HG03558 (cell line): ENCODE results near the gene PLA2G3.

Experiments used
- ATAC-seq: cut with Tn5 transposase; IDR thresholded peaks from one replicate; pipeline ENCODE4 v1.9.1; 2021; ENCODE audit warnings: moderate number of reproducible peaks; ENCODE audit not compliant: unreplicated experiment; ENCODE audit errors: extremely low read depth

Gene PLA2G3

GRCh38 chr22:31148953-31149627, 8.8 kb upstream of the PLA2G3 start:
- no peak for ATAC-seq

GRCh38 chr22:31148488-31148887, 8.2 kb upstream of the PLA2G3 start:
- ATAC-seq = no peak

GRCh38 chr22:31144223-31144622, 3.9 kb upstream of the PLA2G3 start:
- no peak for ATAC-seq

GRCh38 chr22:31143537-31143936, 3.2 kb upstream of the PLA2G3 start:
- ATAC-seq = no peak

GRCh38 chr22:31143038-31143437, 2.7 kb upstream of the PLA2G3 start:
- no peak for ATAC-seq

GRCh38 chr22:31142285-31142684, 2.0 kb upstream of the PLA2G3 start:
- ATAC-seq = no peak

- ATAC-seq = no peak
These were observed 1.2 kb upstream of the PLA2G3 start for GRCh38 chr22:31141551-31141950.

GRCh38 chr22:31140746-31141145, 438 bp upstream of the PLA2G3 start:
- no peak for ATAC-seq

GRCh38 chr22:31139066-31139465, 1.2 kb downstream of the PLA2G3 start:
- ATAC-seq = no peak

- ATAC-seq = no peak
These were observed 2.2 kb downstream of the PLA2G3 start for GRCh38 chr22:31138126-31138525.

- ATAC-seq = no peak
These were observed 2.6 kb downstream of the PLA2G3 start for GRCh38 chr22:31137721-31138120.

- ATAC-seq = no peak
These were observed 3.6 kb downstream of the PLA2G3 start for GRCh38 chr22:31136711-31137110.

GRCh38 chr22:31136155-31136554, 4.2 kb downstream of the PLA2G3 start:
- no peak for ATAC-seq

- no peak for ATAC-seq
These were observed 4.6 kb downstream of the PLA2G3 start for GRCh38 chr22:31135706-31136105.

- no peak for ATAC-seq
These were observed 5.6 kb downstream of the PLA2G3 start for GRCh38 chr22:31134688-31135087.

GRCh38 chr22:31133911-31134310, 6.4 kb downstream of the PLA2G3 start:
- ATAC-seq = no peak

GRCh38 chr22:31130873-31131272, 9.4 kb downstream of the PLA2G3 start:
- no peak for ATAC-seq

GRCh38 chr22:31128156-31128555, 12.2 kb downstream of the PLA2G3 start:
- no peak for ATAC-seq

GRCh38 chr22:31127181-31127772, 13.0 kb downstream of the PLA2G3 start:
- no peak for ATAC-seq

- ATAC-seq = no peak
These were observed 13.5 kb downstream of the PLA2G3 start for GRCh38 chr22:31126869-31127175.

- no peak for ATAC-seq
These were observed 14.0 kb downstream of the PLA2G3 start for GRCh38 chr22:31126128-31126868.
